Measurements from ENCODE around the gene MEPE.

DNA sequence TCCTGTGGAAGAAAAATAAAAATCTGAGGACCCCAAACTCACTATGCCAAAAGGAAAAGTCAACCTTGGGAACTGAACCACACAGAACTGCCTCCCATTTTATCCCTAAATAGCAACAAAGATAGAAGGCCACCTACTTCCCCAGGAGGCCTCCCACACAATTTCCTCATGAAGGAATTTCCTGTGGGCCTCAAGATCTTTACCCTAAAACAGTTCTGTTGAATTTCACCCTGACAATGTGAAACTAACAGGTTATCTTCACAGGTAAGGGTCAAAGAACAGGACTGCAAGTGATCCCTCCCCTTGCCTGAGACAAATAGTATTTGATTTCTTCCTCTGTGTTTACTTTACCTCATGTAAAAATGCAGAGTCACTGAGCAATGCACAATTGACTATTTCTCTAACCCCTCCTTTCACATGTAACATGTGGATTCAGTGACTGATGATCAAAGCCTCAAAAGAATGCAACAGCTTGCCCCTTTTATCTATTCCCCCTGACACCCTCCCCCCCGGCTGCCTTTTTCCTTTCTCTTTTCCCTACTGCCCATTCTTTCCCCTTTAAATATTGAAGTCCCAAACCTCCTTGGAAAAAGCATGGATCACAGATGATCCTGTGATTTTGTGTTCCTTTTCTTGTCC, 33.3 kb downstream of the MEPE start:
- TF ChIP-seq CTCF (IDR thresholded peaks at IDR 0.05), result no peak
- no peak for TF ChIP-seq POLR2A (IDR thresholded peaks at IDR 0.05)
